Measurements from ENCODE around the gene C3orf20. TPM values are rescaled to one million over a fixed set of nuclear protein-coding genes. Genes with fewer than 3 reads are reported as not detected.

The C3orf20 gene
- under 1 TPM; 0.30 to 0.34 (median 0.32) TPM for polyA plus RNA-seq (ENCODE audit: insufficient read length in 3 of 3)
- long read RNA-seq, donor 1: 0 reads
- long read RNA-seq, donor 2: 0 reads
- long read RNA-seq, donor 3: 0 reads
- long read RNA-seq, donor 4: 0 reads
- long read RNA-seq, donor 5: 0 reads
- long read RNA-seq, donor 6: 0 reads
- long read RNA-seq, donor 7: 0 reads
- long read RNA-seq, donor 8: 0 reads
- long read RNA-seq, donor 9: 0 reads
- long read RNA-seq, donor 10, partial matches to known transcripts: 5 of 5 reads
- long read RNA-seq, donor 10, other reads (novel, unspliced or antisense): 0 of 5 reads
- long read RNA-seq, donor 11: 0 reads
- long read RNA-seq, donor 12: 0 reads
- long read RNA-seq, donor 13: 0 reads
- long read RNA-seq, donor 14: 0 reads
- long read RNA-seq, donor 15: 0 reads
- long read RNA-seq, donor 16: 0 reads

DNA sequence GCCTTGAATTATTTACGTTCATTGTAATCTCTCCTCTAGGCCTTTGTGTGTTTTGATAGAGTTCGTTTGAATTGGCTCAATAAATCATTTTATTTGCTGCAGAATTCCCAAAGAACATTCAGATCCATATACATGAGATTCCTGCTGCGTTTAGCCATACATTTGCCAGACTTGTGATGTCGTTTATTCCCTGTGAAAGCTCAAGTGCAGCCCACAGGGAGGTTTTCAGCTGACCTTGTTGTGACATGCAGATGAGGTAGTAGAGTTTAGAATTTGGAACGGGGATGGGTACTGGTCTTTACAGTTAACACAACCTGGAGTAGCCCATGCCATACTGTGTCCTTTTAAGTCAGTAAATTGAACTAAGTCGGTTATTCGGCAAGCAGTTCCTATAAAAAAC is at the start of gene C3orf20:
Gene C3orf20, plus strand, starts transcription at position 301 of the 400 bp plus-strand sequence. CDS start 7,573 bp downstream, outside the sequence.
- DNase-seq (ENCODE audit: extremely low read depth in 1 of 11, low read depth in 9 of 11, low spot score in 4 of 11): no peak

- DNase-seq (ENCODE audit: extremely low read depth in 1 of 11, low read depth in 9 of 11, low spot score in 4 of 11): no peak
Observed at GRCh38 chr3:14625443-14625842, 49.5 kb upstream of the C3orf20 start.

DNA sequence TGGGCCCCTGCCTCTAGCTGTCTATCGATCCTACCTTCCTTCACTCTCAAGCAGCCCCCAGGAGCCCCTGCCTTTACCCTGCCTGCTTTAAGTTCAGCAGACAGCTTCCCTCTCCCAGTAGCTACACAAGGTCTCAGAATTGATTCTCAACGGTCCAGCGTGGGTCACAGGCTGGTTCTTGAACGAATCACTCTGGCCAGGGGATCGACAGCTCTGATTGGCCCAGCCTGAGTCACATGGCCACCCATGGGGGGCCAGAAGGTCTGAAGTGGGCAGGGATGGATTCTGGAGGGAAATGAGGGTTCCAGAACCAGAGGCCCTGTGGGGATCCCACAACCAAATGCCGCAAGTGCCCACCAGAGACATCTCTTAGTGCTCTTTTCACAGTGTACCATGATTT is 47.1 kb upstream of the C3orf20 start:
- DNase-seq (ENCODE audit: extremely low read depth in 1 of 11, low read depth in 9 of 11, low spot score in 4 of 11): no peak

GRCh38 chr3:14628406-14628805 is 46.5 kb upstream of the C3orf20 start:
- DNase-seq (ENCODE audit: extremely low read depth in 1 of 11, low read depth in 9 of 11, low spot score in 4 of 11): no peak

- DNase-seq (ENCODE audit: extremely low read depth in 1 of 11, low read depth in 9 of 11, low spot score in 4 of 11): no peak
Observed at GRCh38 chr3:14630404-14631100, 44.4 kb upstream of the C3orf20 start.

DNA sequence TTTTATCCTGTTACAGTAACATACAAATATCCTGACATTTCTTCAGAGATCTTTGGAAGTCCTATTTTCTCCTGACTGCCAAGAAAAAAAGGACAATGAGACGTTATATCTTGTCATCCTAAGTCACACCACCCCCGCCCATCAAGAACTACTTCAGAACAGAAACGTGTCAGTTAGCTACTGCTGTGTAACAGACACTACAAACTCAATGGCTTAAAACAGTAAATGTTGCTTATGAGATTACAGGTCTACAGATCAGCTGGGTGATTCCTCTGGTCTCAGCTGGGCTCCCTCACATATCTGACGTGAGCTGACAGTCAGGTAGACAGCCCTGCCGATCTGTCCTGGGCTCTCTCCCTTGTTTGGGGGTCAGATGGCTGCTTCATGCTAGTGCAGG is 43.8 kb upstream of the C3orf20 start:
- no peak for DNase-seq (ENCODE audit: extremely low read depth in 1 of 11, low read depth in 9 of 11, low spot score in 4 of 11)

GRCh38 chr3:14631687-14632441 is 43.1 kb upstream of the C3orf20 start:
- no peak for DNase-seq (ENCODE audit: extremely low read depth in 1 of 11, low read depth in 9 of 11, low spot score in 4 of 11)

DNA sequence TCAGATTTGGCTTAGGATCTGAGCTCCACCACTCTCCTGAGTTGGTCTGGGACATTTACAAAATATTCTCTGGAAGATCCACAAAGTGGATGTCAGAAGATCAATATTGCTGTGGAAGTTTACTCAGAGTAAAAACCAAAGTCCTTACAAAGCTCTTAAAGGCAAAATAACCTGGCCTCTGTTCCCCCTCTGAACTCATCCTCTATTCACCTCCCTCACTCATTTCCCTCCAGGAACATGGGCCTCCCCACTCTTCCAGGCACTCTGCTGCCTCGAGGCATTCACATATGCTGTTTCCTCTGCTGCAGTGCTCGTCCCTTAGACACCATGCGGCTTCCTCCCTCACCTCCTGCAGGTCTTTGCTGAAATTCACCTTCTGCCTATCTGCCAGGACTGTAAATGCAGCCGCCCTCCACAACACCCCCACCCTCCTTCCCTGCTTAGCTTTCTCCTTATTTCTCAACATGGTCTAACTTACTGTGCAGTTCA is 42.5 kb upstream of the C3orf20 start:
- no peak for DNase-seq (ENCODE audit: extremely low read depth in 1 of 11, low read depth in 9 of 11, low spot score in 4 of 11)

DNA sequence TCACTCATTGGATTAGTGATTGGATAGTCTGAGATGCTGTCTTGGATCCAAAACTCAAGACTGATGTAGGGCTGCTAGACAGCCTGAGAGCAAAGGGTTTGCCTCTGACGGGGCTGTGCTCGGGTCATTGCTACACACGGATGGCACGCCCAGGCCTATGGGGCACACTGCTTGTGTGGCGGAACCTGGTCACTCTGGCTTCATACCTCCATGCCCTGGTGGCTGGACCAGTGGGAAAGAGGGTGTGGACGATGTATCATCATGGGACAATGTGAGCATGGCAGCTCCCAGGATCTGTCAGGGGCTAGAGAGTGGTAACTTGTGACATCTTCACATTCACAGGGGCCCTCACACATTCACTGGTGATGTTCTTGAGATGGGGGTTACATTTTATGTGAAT is 41.5 kb upstream of the C3orf20 start:
- no peak for DNase-seq (ENCODE audit: extremely low read depth in 1 of 11, low read depth in 9 of 11, low spot score in 4 of 11)

GRCh38 chr3:14633819-14634424 is 41.0 kb upstream of the C3orf20 start:
- no peak for DNase-seq (ENCODE audit: extremely low read depth in 1 of 11, low read depth in 9 of 11, low spot score in 4 of 11)

DNA sequence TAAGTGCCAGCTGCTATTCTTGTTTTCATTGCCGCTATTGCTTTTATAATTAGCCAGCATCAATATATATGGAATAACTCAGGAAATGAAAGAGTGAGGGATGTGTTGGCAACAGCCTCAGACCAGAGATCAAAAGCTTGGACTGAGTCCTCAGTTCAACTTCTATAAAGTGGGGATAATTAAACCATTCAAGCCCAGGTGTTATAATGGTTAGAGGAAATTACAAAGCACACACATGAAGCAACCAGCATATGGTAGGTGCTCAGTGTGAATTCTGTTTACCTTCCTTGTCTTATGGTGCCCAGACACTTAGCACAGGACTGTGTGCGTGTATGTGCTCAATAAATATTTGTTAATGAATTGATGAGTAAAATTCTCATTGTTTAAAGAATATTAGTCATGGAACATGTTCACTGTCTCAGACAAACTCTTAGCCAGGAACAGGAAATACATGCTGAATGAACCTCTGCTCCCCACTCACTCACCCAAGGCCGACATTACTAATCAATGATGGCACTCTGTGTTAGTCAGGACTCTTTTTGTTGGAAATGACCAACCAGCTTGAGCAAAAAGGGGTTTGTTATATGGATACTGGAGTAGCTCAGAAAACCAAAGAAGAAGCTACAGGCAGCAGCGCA is 40.1 kb upstream of the C3orf20 start:
- DNase-seq (ENCODE audit: extremely low read depth in 1 of 11, low read depth in 9 of 11, low spot score in 4 of 11): no peak

GRCh38 chr3:14636496-14637087 is 38.3 kb upstream of the C3orf20 start:
- no peak for DNase-seq (ENCODE audit: extremely low read depth in 1 of 11, low read depth in 9 of 11, low spot score in 4 of 11)

DNA sequence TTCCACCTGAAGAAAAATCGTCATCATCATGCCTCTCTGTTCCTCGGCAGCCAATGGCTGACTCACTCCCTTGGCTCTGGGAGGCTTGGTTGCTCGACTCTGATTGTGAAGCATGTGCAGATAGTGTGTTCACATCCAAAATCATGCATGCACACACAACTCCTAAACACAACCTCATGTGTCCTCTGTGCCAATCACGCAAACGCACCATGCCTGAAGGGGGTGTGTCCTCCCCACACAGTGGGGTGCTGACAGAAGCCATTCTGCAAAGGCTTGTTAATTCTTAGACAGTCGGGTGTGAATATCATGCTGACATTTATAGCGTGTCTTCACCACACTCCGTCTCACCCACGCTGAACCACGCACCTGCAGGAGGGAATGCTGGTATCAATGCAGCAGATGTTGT is 34.8 kb upstream of the C3orf20 start:
- no peak for DNase-seq (ENCODE audit: extremely low read depth in 1 of 11, low read depth in 9 of 11, low spot score in 4 of 11)

DNA sequence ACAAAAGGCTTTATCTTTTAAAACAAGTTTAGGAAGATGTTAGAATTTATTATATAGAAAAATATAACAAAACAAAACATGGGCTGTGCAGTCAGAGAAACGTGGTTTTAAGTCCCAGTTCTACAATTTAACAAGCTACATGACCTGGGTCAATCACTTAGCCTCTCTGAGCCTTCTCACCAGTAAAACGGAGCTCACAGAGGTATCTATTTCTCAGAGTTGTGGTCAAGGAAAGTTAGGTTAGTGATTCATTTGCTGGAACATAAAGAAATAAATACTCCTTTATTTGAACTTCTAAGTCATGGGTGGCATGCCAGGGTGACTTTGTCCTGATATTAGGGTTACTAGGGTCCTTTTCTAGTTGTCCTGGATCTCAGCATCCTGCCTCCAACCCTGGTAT is 34.2 kb upstream of the C3orf20 start:
- no peak for DNase-seq (ENCODE audit: extremely low read depth in 1 of 11, low read depth in 9 of 11, low spot score in 4 of 11)

DNA sequence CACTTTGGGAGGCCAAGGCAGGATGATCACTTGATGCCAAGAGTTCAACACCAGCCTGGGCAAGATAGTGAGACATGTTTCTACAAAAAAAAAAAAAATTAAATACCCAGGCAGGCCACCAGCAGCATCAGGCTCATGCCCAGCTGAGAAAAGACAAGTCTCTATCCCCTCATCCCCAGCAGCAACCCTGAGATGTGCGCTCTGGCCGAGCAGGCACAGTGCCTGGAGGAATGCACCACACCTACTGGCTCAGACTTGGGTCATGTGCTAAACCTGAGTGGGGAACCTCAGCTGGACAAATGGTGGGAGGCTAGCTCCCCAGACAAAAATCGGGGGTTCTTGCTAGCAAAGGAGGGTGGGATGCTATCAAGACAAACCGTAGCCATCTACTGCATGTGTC is 33.6 kb upstream of the C3orf20 start:
- DNase-seq (ENCODE audit: extremely low read depth in 1 of 11, low read depth in 9 of 11, low spot score in 4 of 11): no peak

DNA sequence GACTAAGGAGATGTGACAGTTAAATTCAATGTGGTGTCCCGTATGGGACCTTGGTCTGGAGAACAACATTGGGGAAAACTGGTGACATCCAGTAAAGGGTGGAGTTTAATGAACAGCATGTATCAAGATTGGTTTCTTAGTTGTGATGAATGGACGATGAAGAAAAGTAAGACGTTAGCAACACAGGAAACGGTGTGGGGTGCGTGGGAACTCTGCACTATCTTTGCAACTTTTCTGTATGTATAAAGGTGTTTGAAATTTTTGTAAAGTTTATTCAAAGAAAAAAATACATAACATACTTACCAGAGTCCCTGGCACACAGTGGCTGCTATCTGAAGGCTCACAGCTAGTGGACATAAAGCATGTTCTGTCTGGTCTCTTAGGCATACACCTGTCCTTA is 29.5 kb upstream of the C3orf20 start:
- DNase-seq (ENCODE audit: extremely low read depth in 1 of 11, low read depth in 9 of 11, low spot score in 4 of 11): no peak

GRCh38 chr3:14646131-14646573 is 28.8 kb upstream of the C3orf20 start:
- DNase-seq (ENCODE audit: extremely low read depth in 1 of 11, low read depth in 9 of 11, low spot score in 4 of 11): no peak

- no peak for DNase-seq (ENCODE audit: extremely low read depth in 1 of 11, low read depth in 9 of 11, low spot score in 4 of 11)
Observed at GRCh38 chr3:14646589-14647413, 28.1 kb upstream of the C3orf20 start.
